Activated T-cell treated with anti-CD3 and anti-CD28 coated beads, Interleukin-2, amount 50 U/mL, for 72 hours (primary cell): ENCODE results near the gene CFAP77. TPM values are rescaled to one million over a fixed set of nuclear protein-coding genes. Genes with fewer than 3 reads are reported as not detected.

Experiments
- ATAC-seq, 2 donors: fragments of 150-1000 bp; cut with Tn5 transposase; replicated peaks in 1 of 2; 2 replicates each; pipeline ENCODE4 v1.10.0; 2021; ENCODE audit warnings: moderate library complexity in 2 of 2, mild to moderate bottlenecking in 1 of 2
- DNase-seq, 2 donors: peaks; one replicate each; pipeline ENCODE4 v3.0.0; 2021 to 2022; ENCODE audit warnings: mixed read lengths in 1 of 2
- H3K27ac Mint-ChIP-seq: one replicate; pipeline ENCODE4 v1.8.0; 2022; ENCODE audit warnings: mild to moderate bottlenecking, moderate library complexity, mixed read lengths
- H3K27me3 Mint-ChIP-seq: one replicate; pipeline ENCODE4 v1.8.0; 2022; ENCODE audit warnings: low read depth, mixed read lengths
- H3K36me3 Mint-ChIP-seq, 2 donors: one replicate each; pipeline ENCODE4 v1.8.0; 2022; ENCODE audit warnings: mixed read lengths in 2 of 2, mild to moderate bottlenecking in 1 of 2; ENCODE audit not compliant: insufficient read depth in 2 of 2
- H3K4me1 Mint-ChIP-seq: one replicate; pipeline ENCODE4 v1.8.0; 2022; ENCODE audit warnings: low read depth, mixed read lengths
- H3K4me3 Mint-ChIP-seq, 2 donors: one replicate each; pipeline ENCODE4 v1.8.0; 2022; ENCODE audit warnings: mild to moderate bottlenecking in 2 of 2, mixed read lengths in 2 of 2, moderate library complexity in 2 of 2
- H3K9me3 Mint-ChIP-seq, 2 donors: one replicate each; pipeline ENCODE4 v1.8.0; 2022; ENCODE audit warnings: mixed read lengths in 2 of 2
- total RNA-seq, 2 donors: library from RNA; stranded (reverse); gene quantifications; one replicate each; pipeline ENCODE4 v1.2.3, GENCODE V29; 2022

Gene CFAP77
- total RNA-seq, 2 donors from 2014 or later: not detected

DNA sequence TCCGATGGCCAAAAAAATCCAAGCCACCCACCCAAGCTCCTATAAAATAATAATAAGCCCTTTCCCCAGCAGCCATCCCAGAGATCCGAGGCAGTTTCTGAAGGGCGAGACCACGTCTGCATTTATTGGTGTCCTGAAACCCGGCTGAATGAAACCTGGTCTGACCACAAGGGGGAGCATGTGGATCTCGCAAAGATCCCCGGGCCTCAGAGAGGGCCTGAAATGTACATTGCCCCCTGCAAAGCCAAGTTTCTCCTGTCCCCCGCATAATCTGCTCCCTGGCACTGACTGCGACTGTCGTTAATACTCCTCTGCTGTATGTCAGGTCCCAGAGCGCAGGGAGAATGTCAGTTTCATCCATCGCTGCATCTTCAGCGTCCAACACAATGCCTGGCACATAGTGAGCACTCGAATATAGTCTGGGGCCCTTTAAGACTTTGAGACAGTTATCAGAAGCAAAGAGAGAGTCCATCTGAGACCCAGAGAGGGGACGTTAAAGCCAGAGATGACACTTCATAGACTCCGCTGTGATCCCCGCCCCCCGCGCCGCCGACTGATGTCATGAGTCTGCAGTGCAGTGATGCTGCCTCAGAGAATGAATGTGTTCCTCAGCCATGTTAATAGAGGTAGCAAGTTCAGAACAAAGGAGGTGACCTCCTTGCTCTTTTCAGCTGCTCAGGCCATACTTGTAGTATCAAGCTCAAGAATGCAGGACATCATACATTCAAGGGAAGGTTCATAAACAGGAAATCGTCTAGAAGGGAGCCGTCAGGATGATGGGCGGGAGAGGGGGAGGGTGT lies 97.9 kb downstream of the CFAP77 start:
- H3K9me3 Mint-ChIP-seq: no peaks in the 10 kb centered on the region
- H3K4me3 Mint-ChIP-seq: no peak overlapping the region
- no peaks in the 10 kb centered on the region for H3K36me3 Mint-ChIP-seq

DNA sequence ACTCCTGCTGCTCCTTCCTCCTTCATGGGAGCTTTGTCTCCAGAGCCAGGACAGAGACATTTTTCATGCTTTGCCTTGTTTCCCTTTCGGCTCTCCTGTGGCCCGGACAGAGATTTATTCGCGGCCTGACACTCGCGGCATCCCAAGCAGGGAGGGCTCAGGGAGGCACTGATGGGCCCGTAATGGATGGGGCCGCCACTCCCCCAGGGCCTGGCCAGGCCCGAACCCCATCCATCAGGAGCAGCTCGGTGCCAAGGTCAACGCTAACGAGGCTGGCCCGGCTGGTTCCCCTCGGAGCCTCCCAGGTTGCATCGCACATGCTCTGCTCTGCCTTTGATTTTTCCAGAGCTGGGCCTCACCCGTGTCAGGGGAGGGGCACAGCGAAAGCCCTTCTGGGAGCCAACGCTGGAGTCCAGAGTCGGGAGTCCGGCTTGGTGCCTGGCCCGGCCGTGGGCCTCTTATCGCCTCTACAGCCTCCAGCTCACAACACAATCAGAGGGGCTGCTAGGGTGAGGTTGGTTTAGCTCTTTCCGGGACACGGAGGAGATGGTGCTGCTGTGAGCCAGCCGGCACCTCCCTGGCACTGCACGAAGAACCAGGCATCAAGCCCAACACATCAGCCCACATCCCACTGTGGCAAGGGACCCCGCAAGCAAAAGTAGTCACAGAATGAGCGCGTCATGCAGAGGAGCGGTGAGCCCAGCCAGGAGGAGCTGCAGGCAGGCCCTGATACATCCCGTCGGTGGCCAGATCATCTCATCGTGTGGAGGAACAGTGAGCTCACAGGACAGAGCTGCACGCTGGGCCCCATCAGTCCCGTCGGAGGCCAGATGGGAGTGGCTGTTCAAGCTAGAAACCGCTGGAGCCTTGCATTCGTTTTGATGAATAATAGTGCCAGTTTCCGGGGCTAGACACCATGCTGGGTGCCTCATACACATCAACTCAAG lies 100.2 kb downstream of the CFAP77 start:
- peaks cover 13% of the 10 kb centered on the region for H3K27me3 Mint-ChIP-seq
- H3K4me3 Mint-ChIP-seq: no peak overlapping the region
- H3K9me3 Mint-ChIP-seq: no peaks in the 10 kb centered on the region
- H3K36me3 Mint-ChIP-seq: no peaks in the 10 kb centered on the region
- H3K4me1 Mint-ChIP-seq: no peaks in the 10 kb centered on the region
- no peak overlapping the region for H3K27ac Mint-ChIP-seq
- DNase-seq (no peak), ATAC-seq (no peak)

More for the DNA sequence above, 97.9 kb downstream of the CFAP77 start:
- Mint-ChIP-seq H3K4me1 (no peaks in the 10 kb centered on the region), H3K27ac (no peak overlapping the region), H3K27me3 (peaks cover 7% of the 10 kb centered on the region)
- ATAC-seq: peak; percentile 39 to 57
- DNase-seq: peak; percentile 66 to 74

DNA sequence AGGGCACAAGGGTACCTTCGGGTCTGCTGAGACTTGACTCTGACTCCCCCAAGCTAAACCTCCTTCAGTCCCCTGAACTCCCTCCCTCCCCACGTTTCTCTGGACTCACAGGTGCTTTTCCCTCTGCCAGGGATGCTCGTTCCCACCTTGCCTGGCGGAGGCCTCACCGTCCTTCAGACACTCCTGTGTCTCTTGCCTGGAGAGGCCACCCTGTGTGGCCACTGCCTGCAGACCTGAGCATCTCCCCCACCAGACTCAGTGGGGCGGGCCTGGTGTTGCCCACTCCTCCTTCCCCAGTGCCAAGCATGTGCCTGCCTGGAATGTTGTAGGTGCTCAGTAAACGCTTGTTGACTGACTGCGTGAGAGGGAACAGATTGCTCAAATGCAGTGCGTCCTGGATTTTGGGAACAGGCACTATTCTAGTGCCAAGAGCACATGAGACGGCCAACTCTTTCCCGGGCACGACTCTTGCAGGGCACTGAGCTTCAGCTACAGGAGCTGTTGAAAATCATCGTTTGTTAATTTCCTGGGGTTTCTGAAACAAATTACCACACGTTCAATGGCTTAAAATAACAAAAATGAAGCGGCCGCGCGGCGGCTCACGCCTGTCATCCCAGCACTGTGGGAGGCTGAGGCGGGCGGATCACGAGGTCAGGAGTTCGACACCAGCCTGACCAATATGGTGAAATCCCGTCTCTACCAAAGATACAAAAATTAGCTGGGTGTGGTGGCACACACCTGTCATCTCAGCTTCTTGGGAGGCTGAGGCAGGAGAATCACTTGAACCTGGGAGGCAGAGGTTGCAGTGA lies 101.4 kb downstream of the CFAP77 start:
- no peak overlapping the region for H3K27ac Mint-ChIP-seq
- H3K4me3 Mint-ChIP-seq: no peak overlapping the region
- no peaks in the 10 kb centered on the region for H3K9me3 Mint-ChIP-seq
- no peaks in the 10 kb centered on the region for H3K36me3 Mint-ChIP-seq
- no peak for DNase-seq
- no peaks in the 10 kb centered on the region for H3K4me1 Mint-ChIP-seq
- peaks cover 13% of the 10 kb centered on the region for H3K27me3 Mint-ChIP-seq
- ATAC-seq: no peak

DNA sequence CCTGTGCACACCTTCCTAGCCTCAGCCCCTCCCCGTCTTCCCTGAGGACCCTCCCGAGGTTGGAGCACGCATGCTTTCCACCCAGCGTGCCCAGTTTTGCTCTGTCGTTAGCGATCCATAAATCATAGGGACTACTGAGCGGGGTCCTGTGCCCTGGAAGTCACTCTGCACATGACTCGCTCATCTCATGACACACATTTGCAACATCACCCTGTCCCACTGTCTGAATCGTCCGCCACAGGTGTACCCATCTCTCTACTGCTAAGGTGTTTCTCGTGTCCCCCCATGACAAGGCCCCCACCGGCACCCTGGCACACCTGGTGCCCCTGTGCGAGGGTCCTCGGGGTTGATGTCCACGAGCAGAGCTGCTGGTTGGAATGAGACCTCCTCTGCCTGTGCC lies 103.4 kb downstream of the CFAP77 start:
- H3K36me3 Mint-ChIP-seq: no peaks in the 10 kb centered on the region
- H3K27me3 Mint-ChIP-seq: peaks cover 14% of the 10 kb centered on the region
- H3K4me1 Mint-ChIP-seq: no peaks in the 10 kb centered on the region
- no peak for ATAC-seq
- no peak overlapping the region for H3K4me3 Mint-ChIP-seq
- no peaks in the 10 kb centered on the region for H3K9me3 Mint-ChIP-seq
- H3K27ac Mint-ChIP-seq: no peak overlapping the region
- DNase-seq: no peak

GRCh38 chr9:132514011-132514744 lies 104.2 kb downstream of the CFAP77 start:
- Mint-ChIP-seq H3K4me1 (no peaks in the 10 kb centered on the region), H3K9me3 (no peaks in the 10 kb centered on the region), H3K27ac (no peak overlapping the region), H3K4me3 (no peak overlapping the region), H3K36me3 (no peaks in the 10 kb centered on the region), H3K27me3 (peaks cover 18% of the 10 kb centered on the region)
- no peak for DNase-seq
- no peak for ATAC-seq

DNA sequence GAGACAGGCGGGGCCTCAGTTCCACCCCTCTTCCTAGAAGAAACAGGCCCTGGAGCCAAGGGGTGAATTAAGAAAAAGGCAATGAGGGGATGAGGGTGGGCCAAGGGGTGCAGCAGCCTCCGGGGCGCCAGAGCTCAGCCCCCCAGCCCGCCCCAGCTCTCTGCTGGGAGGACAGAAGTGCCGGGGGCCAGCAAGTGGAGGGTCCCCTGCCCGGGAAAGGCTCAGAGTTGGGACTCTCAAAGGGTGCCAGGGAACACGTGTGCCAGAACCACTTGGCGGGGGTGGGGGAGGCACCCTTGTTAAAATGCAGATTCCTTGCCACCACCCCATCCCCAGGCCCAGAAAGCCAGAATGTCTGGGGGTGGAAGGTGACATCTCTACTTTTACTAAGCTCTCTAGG lies 104.8 kb downstream of the CFAP77 start:
- peaks cover 18% of the 10 kb centered on the region for H3K27me3 Mint-ChIP-seq

DNA sequence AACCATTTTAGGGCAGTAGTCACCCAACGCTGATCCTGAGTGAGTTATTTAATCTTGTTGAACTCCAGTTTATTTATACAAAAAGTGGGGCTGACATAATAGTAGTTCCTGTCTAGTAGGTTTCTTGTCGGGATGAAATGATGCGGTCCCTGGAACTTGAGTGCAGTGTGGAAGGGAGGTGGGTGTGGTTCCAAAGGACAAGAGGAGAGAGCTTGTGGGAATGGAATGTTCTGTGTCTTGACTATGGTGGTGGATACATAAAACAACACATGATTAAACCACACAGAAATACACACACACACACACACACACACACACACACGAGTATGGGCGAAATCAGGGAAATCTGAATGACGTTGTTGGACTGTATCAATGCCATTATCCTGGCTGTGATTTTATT lies 106.3 kb downstream of the CFAP77 start:
- peaks cover 18% of the 10 kb centered on the region for H3K27me3 Mint-ChIP-seq
- H3K9me3 Mint-ChIP-seq: no peaks in the 10 kb centered on the region
- no peak for DNase-seq
- H3K4me1 Mint-ChIP-seq: no peaks in the 10 kb centered on the region
- H3K36me3 Mint-ChIP-seq: no peaks in the 10 kb centered on the region
- H3K4me3 Mint-ChIP-seq: no peak overlapping the region
- no peak for ATAC-seq
- H3K27ac Mint-ChIP-seq: no peak overlapping the region

More for the DNA sequence above, 104.8 kb downstream of the CFAP77 start:
- no peaks in the 10 kb centered on the region for H3K4me1 Mint-ChIP-seq
- no peaks in the 10 kb centered on the region for H3K9me3 Mint-ChIP-seq
- ATAC-seq (no peak), DNase-seq (no peak)
- H3K36me3 Mint-ChIP-seq: no peaks in the 10 kb centered on the region
- no peak overlapping the region for H3K4me3 Mint-ChIP-seq
- no peak overlapping the region for H3K27ac Mint-ChIP-seq

- Mint-ChIP-seq H3K4me1 (no peaks in the 10 kb centered on the region), H3K36me3 (no peaks in the 10 kb centered on the region), H3K9me3 (no peaks in the 10 kb centered on the region), H3K4me3 (no peak overlapping the region), H3K27ac (no peak overlapping the region), H3K27me3 (peaks cover 18% of the 10 kb centered on the region)
- ATAC-seq: no peak
- no peak for DNase-seq
Measured at GRCh38 chr9:132516911-132517310, 106.9 kb downstream of the CFAP77 start.

GRCh38 chr9:132517815-132518550 lies 108.0 kb downstream of the CFAP77 start:
- no peak overlapping the region for H3K4me3 Mint-ChIP-seq
- no peaks in the 10 kb centered on the region for H3K4me1 Mint-ChIP-seq
- DNase-seq: no peak
- ATAC-seq: no peak
- no peaks in the 10 kb centered on the region for H3K9me3 Mint-ChIP-seq
- no peaks in the 10 kb centered on the region for H3K36me3 Mint-ChIP-seq
- no peak overlapping the region for H3K27ac Mint-ChIP-seq
- H3K27me3 Mint-ChIP-seq: peaks cover 18% of the 10 kb centered on the region

- no peaks in the 10 kb centered on the region for H3K9me3 Mint-ChIP-seq
- H3K4me1 Mint-ChIP-seq: no peaks in the 10 kb centered on the region
- no peak for ATAC-seq
- peaks cover 15% of the 10 kb centered on the region for H3K27me3 Mint-ChIP-seq
- no peak overlapping the region for H3K4me3 Mint-ChIP-seq
- DNase-seq: no peak
- H3K36me3 Mint-ChIP-seq: no peaks in the 10 kb centered on the region
- H3K27ac Mint-ChIP-seq: no peak overlapping the region
Measured at GRCh38 chr9:132518626-132519025, 108.6 kb downstream of the CFAP77 start.

GRCh38 chr9:132519033-132519432 lies 109.0 kb downstream of the CFAP77 start:
- no peak for ATAC-seq
- no peak overlapping the region for H3K27ac Mint-ChIP-seq
- H3K27me3 Mint-ChIP-seq: peaks cover 11% of the 10 kb centered on the region
- no peak overlapping the region for H3K4me3 Mint-ChIP-seq
- H3K4me1 Mint-ChIP-seq: no peaks in the 10 kb centered on the region
- DNase-seq: no peak
- H3K9me3 Mint-ChIP-seq: no peaks in the 10 kb centered on the region
- H3K36me3 Mint-ChIP-seq: peaks cover 0 to under 1% of the 10 kb centered on the region in 2 donors

GRCh38 chr9:132520612-132521011 lies 110.6 kb downstream of the CFAP77 start:
- peaks cover 5% of the 10 kb centered on the region for H3K27me3 Mint-ChIP-seq
- H3K4me1 Mint-ChIP-seq: no peaks in the 10 kb centered on the region
- peaks cover 0 to 3% of the 10 kb centered on the region in 2 donors for H3K36me3 Mint-ChIP-seq
- ATAC-seq: no peak
- DNase-seq: no peak
- H3K4me3 Mint-ChIP-seq: no peak overlapping the region
- no peak overlapping the region for H3K27ac Mint-ChIP-seq
- H3K9me3 Mint-ChIP-seq: no peaks in the 10 kb centered on the region
